Liver (tissue), 3 donors: ENCODE measurements around the gene TMEM44.

Experiments
- HNF4A ChIP-seq, 2 donors: conservative IDR thresholded peaks; 2 replicates each; pipeline ENCODE4 v1.6.1; 2016; ENCODE audit warnings: antibody characterized with exemption in 2 of 2, mild to moderate bottlenecking in 2 of 2
- RAD21 ChIP-seq, 2 donors: IDR thresholded peaks; 2 replicates each; pipeline ENCODE4 v1.6.1; 2016; ENCODE audit warnings: antibody characterized with exemption in 2 of 2, mild to moderate bottlenecking in 2 of 2
- RXRA ChIP-seq, 2 donors: IDR thresholded peaks; 2 replicates each; pipeline ENCODE4 v1.6.1; 2017 to 2018; ENCODE audit warnings: antibody characterized with exemption in 2 of 2, mild to moderate bottlenecking in 1 of 2
- TAF1 ChIP-seq: conservative IDR thresholded peaks from 2 replicates; pipeline ENCODE4 v1.6.1; 2016; ENCODE audit warnings: antibody characterized with exemption, mild to moderate bottlenecking
- TF ChIP-seq, protein P1 (sequence below): fragments of 150-350 bp; IDR thresholded peaks from 2 replicates; pipeline ENCODE4 v1.5.1; 2017; ENCODE audit warnings: improper control_type of control experiment, low read depth, low read length; ENCODE audit not compliant: missing input control
- TF ChIP-seq, protein P2 (sequence below): IDR thresholded peaks from 2 replicates; pipeline ENCODE4 v1.6.1; 2016; ENCODE audit warnings: antibody characterized with exemption
- donor health status: healthy.
- donor health status: healthy.

DNA sequence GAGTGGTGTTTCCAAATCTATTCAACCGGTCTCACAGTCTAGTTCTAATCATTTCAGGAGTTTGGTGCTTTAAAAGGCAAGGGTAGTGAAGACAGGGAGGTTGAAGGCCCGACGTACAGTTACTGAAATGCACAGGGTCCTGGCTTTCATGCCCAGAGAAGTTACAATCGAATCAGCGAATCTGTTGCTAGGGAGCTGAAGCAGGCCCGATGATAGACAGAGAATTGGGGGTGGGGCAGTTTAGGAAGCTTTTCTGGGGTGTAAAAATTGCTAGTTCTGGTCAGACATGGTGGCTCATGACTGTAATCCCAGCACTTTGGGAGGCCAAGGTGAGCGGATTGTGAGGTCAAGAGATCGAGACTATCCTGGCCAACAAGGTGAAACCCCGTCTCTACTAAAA, 83.4 kb downstream of the TMEM44 start:
- TF ChIP-seq RXRA (IDR thresholded peaks at IDR 0.05) (no peak), TAF1 (no peak), HNF4A (conservative IDR thresholded peaks at IDR 0.05) (no peak), RAD21 (IDR thresholded peaks at IDR 0.05) (no peak)
- TF ChIP-seq, protein P1, sequence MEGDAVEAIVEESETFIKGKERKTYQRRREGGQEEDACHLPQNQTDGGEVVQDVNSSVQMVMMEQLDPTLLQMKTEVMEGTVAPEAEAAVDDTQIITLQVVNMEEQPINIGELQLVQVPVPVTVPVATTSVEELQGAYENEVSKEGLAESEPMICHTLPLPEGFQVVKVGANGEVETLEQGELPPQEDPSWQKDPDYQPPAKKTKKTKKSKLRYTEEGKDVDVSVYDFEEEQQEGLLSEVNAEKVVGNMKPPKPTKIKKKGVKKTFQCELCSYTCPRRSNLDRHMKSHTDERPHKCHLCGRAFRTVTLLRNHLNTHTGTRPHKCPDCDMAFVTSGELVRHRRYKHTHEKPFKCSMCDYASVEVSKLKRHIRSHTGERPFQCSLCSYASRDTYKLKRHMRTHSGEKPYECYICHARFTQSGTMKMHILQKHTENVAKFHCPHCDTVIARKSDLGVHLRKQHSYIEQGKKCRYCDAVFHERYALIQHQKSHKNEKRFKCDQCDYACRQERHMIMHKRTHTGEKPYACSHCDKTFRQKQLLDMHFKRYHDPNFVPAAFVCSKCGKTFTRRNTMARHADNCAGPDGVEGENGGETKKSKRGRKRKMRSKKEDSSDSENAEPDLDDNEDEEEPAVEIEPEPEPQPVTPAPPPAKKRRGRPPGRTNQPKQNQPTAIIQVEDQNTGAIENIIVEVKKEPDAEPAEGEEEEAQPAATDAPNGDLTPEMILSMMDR: no peak
- TF ChIP-seq, protein P2, sequence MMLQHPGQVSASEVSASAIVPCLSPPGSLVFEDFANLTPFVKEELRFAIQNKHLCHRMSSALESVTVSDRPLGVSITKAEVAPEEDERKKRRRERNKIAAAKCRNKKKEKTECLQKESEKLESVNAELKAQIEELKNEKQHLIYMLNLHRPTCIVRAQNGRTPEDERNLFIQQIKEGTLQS: no peak
